ENCODE measurements around the gene IDI2. TPM values are rescaled to one million over a fixed set of nuclear protein-coding genes. Genes with fewer than 3 reads are reported as not detected.

Gene IDI2
- total RNA-seq, 4 donors from 2014 or later, result not detected

DNA sequence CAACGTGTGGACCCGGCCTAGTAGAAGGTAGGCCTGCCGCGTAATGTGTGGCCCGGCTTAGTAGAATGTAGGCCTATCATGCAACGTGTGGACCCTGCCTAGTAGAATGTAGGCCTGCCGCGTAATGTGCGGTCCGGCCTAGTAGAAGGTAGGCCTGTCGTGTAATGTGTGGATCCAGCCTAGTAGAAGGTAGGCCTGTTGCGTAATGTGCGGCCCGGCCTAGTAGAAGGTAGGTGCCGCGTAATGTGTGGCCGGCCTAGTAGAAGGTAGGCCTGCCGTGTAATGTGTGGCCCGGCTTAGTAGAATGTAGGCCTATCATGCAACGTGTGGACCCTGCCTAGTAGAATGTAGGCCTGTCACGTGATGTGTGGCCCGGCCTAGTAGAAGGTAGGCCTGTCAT, 49.3 kb downstream of the IDI2 start:
- Histone ChIP-seq H3K4me1 (peaks cover 0 to 4% (median 2%) of the 10 kb centered on the region in 4 donors), H3K27ac (replicated peaks in 1 of 4) (no peak overlapping the region), H3K36me3 (peaks cover 0 to 7% (median 0%) of the 10 kb centered on the region in 4 donors), H3K27me3 (no peaks in the 10 kb centered on the region), H3K9me3 (peaks cover 0 to 23% (median 14%) of the 10 kb centered on the region in 4 donors), H3K4me3 (no peak overlapping the region)
- DNase-seq (ENCODE audit: extremely low spot score), result no peak
- intact Hi-C loops (cut with DNase I), result no loop called here
- TF ChIP-seq EP300 (IDR thresholded peaks at IDR 0.05), result no peak
- no peak for TF ChIP-seq POLR2A (IDR thresholded peaks at IDR 0.05; ENCODE audit: low read depth)
- no peak for TF ChIP-seq CTCF (IDR thresholded peaks at IDR 0.05)
- TF ChIP-seq POLR2AphosphoS5 (IDR thresholded peaks at IDR 0.05), result no peak
- WGBS, result 87% methylated on average over 22 of the region's 22 CpGs

- no peak for TF ChIP-seq POLR2A (IDR thresholded peaks at IDR 0.05; ENCODE audit: low read depth)
- no peak for TF ChIP-seq EP300 (IDR thresholded peaks at IDR 0.05)
- no peak for TF ChIP-seq POLR2AphosphoS5 (IDR thresholded peaks at IDR 0.05)
- no peak for TF ChIP-seq CTCF (IDR thresholded peaks at IDR 0.05)
- Histone ChIP-seq H3K4me3 (no peak overlapping the region), H3K36me3 (no peaks in the 10 kb centered on the region), H3K4me1 (peaks cover 0 to 20% (median 17%) of the 10 kb centered on the region in 4 donors), H3K27me3 (no peaks in the 10 kb centered on the region), H3K9me3 (peaks cover 0 to 15% (median 13%) of the 10 kb centered on the region in 4 donors), H3K27ac (replicated peaks in 1 of 4) (no peak overlapping the region)
- intact Hi-C loops (cut with DNase I), result no loop called here
- 90% methylated on average over 5 of the region's 5 CpGs for WGBS
- no peak for DNase-seq (ENCODE audit: extremely low spot score)
These were observed 50.9 kb downstream of the IDI2 start for GRCh38 chr10:974785-975074.

DNA sequence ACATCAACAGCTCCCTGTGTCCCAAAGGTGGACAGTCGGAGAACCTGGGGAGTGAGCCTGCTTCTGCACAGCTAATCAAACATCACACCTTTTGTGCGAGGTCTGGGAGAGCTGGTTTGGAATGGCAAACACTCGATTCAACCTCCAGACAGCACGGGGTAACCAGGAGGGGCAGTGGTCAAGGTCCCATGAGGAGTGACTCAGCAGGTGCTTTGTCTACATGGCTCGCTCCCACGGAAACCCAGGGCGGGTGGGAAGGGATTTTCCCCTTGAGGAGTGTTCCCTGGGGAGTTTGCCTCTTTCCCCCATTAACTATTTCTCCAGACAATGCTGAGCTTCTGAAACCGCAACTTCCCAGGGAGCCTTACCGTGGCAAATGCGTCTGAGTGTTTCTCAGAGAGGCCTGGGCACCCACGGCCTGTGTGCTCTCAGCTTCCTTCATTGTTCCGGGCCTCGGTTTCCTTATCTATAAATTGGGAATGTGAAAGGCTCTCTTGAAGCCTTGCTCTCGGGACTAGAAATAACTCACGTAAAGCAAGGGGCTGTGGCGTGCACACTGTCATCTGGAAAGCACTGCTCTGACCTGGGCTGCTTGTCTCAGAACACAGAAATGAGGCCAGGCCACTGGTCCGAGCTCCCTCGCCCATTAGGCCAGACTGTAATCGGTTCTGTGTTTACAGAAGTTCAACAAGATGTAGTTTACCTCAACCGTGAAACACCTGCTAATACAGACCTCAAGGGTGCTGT, 51.4 kb downstream of the IDI2 start:
- H3K27me3 ChIP-seq, result no peaks in the 10 kb centered on the region
- DNase-seq (ENCODE audit: extremely low spot score), result no peak
- no peak overlapping the region for H3K27ac ChIP-seq (replicated peaks in 1 of 4)
- no peak for TF ChIP-seq CTCF (IDR thresholded peaks at IDR 0.05)
- no peak for TF ChIP-seq POLR2AphosphoS5 (IDR thresholded peaks at IDR 0.05)
- no peak for TF ChIP-seq EP300 (IDR thresholded peaks at IDR 0.05)
- TF ChIP-seq POLR2A (IDR thresholded peaks at IDR 0.05; ENCODE audit: low read depth), result no peak
- intact Hi-C loops (cut with DNase I), result no loop called here
- H3K4me1 ChIP-seq, result peaks cover 0 to 21% (median 19%) of the 10 kb centered on the region in 4 donors
- H3K9me3 ChIP-seq, result peaks cover 0 to 10% (median 9%) of the 10 kb centered on the region in 4 donors
- 76% methylated on average over 20 of the region's 20 CpGs for WGBS
- no peaks in the 10 kb centered on the region for H3K36me3 ChIP-seq
- H3K4me3 ChIP-seq, result no peak overlapping the region

DNA sequence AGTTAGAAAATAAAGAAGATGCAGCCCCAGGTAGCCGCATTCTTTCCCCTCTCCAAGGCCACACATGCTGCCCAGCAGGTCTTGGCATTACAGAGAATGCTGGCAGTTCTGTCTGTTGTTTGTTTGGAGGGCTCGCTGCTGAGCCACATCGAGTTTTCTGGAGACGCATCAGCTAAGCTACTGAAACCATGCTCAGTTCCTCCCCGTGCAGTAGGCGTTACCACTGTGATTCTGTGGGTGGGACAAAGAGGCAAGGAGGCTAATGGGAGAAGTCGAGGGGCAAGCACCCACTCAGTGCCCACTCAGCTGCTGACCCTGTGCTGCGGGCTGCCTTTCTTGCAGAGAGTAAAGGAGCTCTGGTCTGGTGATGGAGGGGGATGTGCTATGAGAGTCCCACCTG, 52.9 kb downstream of the IDI2 start:
- 90% methylated on average over 8 of the region's 8 CpGs for WGBS
- Histone ChIP-seq H3K9me3 (no peaks in the 10 kb centered on the region), H3K4me3 (no peak overlapping the region), H3K27me3 (no peaks in the 10 kb centered on the region), H3K36me3 (no peaks in the 10 kb centered on the region), H3K4me1 (peaks cover 0 to 21% (median 19%) of the 10 kb centered on the region in 4 donors), H3K27ac (replicated peaks in 1 of 4) (no peak overlapping the region)
- intact Hi-C loops (cut with DNase I), result no loop called here
- TF ChIP-seq CTCF (IDR thresholded peaks at IDR 0.05), result no peak
- no peak for TF ChIP-seq POLR2A (IDR thresholded peaks at IDR 0.05; ENCODE audit: low read depth)
- TF ChIP-seq EP300 (IDR thresholded peaks at IDR 0.05), result no peak
- no peak for TF ChIP-seq POLR2AphosphoS5 (IDR thresholded peaks at IDR 0.05)
- no peak for DNase-seq (ENCODE audit: extremely low spot score)

DNA sequence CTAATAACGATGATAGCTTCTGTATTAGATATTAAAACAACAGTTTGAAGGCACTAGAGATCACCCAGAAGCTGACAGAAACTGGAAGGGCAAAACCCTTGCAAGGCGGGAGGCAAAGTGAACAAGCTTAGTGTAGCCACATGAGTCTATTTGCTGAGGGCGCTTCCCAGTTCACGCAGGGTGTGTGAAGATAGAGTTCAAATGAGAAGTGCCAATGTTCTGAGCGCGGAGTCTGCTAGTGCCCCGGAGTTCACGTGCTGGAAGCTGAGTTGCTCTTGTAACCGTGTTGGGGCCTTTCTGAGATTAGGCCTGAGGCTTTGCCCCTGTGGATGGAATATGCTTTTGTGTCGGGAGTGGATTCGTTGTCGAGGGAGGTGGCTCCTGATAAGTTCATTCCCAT, 54.0 kb downstream of the IDI2 start:
- intact Hi-C loops (cut with DNase I), result no loop called here
- DNase-seq (ENCODE audit: extremely low spot score), result no peak
- 82% methylated on average over 12 of the region's 12 CpGs for WGBS

More for the DNA sequence above, 54.0 kb downstream of the IDI2 start:
- H3K36me3 ChIP-seq, result no peaks in the 10 kb centered on the region
- H3K4me3 ChIP-seq, result no peak overlapping the region
- TF ChIP-seq EP300 (IDR thresholded peaks at IDR 0.05) (no peak), CTCF (IDR thresholded peaks at IDR 0.05) (no peak), POLR2A (IDR thresholded peaks at IDR 0.05; ENCODE audit: low read depth) (no peak), POLR2AphosphoS5 (IDR thresholded peaks at IDR 0.05) (no peak)
- H3K4me1 ChIP-seq, result peaks cover 0 to 21% (median 19%) of the 10 kb centered on the region in 4 donors
- H3K27ac ChIP-seq (replicated peaks in 1 of 4), result peak overlapping the region in 1 of 4 donors; percentile 36
- H3K27me3 ChIP-seq, result no peaks in the 10 kb centered on the region
- H3K9me3 ChIP-seq, result no peaks in the 10 kb centered on the region
